ENCODE data around the gene INPP5J.
"Not testable (repeated sequence)": the region's sequence is repeated elsewhere in the genome, so short reads cannot be mapped to it uniquely, and the experiment has no call there.

The INPP5J gene

GRCh38 chr22:31103111-31103510, 19.7 kb upstream of the INPP5J start:
- DNase-seq, result no peak

GRCh38 chr22:31103899-31104694, 18.7 kb upstream of the INPP5J start:
- no peak for DNase-seq

GRCh38 chr22:31104869-31105268, 17.9 kb upstream of the INPP5J start:
- DNase-seq, result no peak

- DNase-seq, result no peak
These were observed 17.4 kb upstream of the INPP5J start for GRCh38 chr22:31105282-31105929.

GRCh38 chr22:31106001-31106571, 16.7 kb upstream of the INPP5J start:
- no peak for DNase-seq

GRCh38 chr22:31106731-31107177, 16.0 kb upstream of the INPP5J start:
- no peak for DNase-seq

GRCh38 chr22:31107178-31107893, 15.4 kb upstream of the INPP5J start, which contains the start of gene SELENOM:
Gene SELENOM (minus strand): TSS chr22:31107568. CDS start chr22:31107505, 63 bp downstream.
- peak; percentile 94 for DNase-seq

- DNase-seq, result no peak
These were observed 14.9 kb upstream of the INPP5J start for GRCh38 chr22:31107894-31108218.

GRCh38 chr22:31112547-31113091, 10.1 kb upstream of the INPP5J start:
- not testable (repeated sequence) for DNase-seq

- DNase-seq, result no peak
These were observed 4.5 kb upstream of the INPP5J start for GRCh38 chr22:31118046-31118820.

GRCh38 chr22:31119026-31119717, 3.6 kb upstream of the INPP5J start:
- no peak for DNase-seq

GRCh38 chr22:31120230-31120629, 2.5 kb upstream of the INPP5J start:
- no peak for DNase-seq

- no peak for DNase-seq
These were observed 2.1 kb upstream of the INPP5J start for GRCh38 chr22:31120642-31121041.

- no peak for DNase-seq
These were observed 1.4 kb upstream of the INPP5J start for GRCh38 chr22:31121403-31121802.

GRCh38 chr22:31122196-31122531, 602 bp upstream of the INPP5J start:
- DNase-seq, result no peak

GRCh38 chr22:31123292-31123602, 481 bp downstream of the INPP5J start:
- DNase-seq, result no peak

- no peak for DNase-seq
These were observed 1.5 kb downstream of the INPP5J start for GRCh38 chr22:31124290-31124689.

GRCh38 chr22:31124811-31125465, 2.2 kb downstream of the INPP5J start:
- no peak for DNase-seq

- no peak for DNase-seq
These were observed 2.9 kb downstream of the INPP5J start for GRCh38 chr22:31125521-31126117.

- DNase-seq, result no peak
These were observed 3.5 kb downstream of the INPP5J start for GRCh38 chr22:31126128-31126868.

Data from MV-4-11 (cell line).